Measurements from ENCODE around the gene SLC36A2. TPM values are rescaled to one million over a fixed set of nuclear protein-coding genes. Genes with fewer than 3 reads are reported as not detected.
"Not testable (repeated sequence)": the region's sequence is repeated elsewhere in the genome, so short reads cannot be mapped to it uniquely, and the experiment has no call there.

The SLC36A2 gene
- total RNA-seq, 1 donor = not detected

- Histone ChIP-seq H3K4me3 (ENCODE audit: low read length) (no peak overlapping the region), H3K9me3 (ENCODE audit: low read depth, low read length) (no peaks in the 10 kb centered on the region), H3K4me1 (ENCODE audit: insufficient read depth, low read length) (no peaks in the 10 kb centered on the region), H3K27me3 (ENCODE audit: insufficient read depth, low read length) (no peaks in the 10 kb centered on the region)
These were observed 36.4 kb downstream of the SLC36A2 start for GRCh38 chr5:151310932-151311331.

- H3K9me3 ChIP-seq (ENCODE audit: low read depth, low read length); H3K4me3 ChIP-seq (ENCODE audit: low read length); H3K4me1 ChIP-seq (ENCODE audit: insufficient read depth, low read length); H3K27me3 ChIP-seq (ENCODE audit: insufficient read depth, low read length): not testable (repeated sequence)
These were observed 37.5 kb downstream of the SLC36A2 start for GRCh38 chr5:151309821-151310220.

GRCh38 chr5:151309266-151309665, 38.1 kb downstream of the SLC36A2 start:
- not testable (repeated sequence) for H3K4me3 ChIP-seq (ENCODE audit: low read length); H3K27me3 ChIP-seq (ENCODE audit: insufficient read depth, low read length)

GRCh38 chr5:151303666-151304065, 43.7 kb downstream of the SLC36A2 start, which contains the start of gene SLC36A3:
SLC36A3 (minus strand) TSS chr5:151303766; CDS start chr5:151303354, 412 bp downstream.
- H3K4me3 ChIP-seq (ENCODE audit: low read length) = no peak within 1 kb of the TSS
- no peaks in the 10 kb centered on the region for H3K9me3 ChIP-seq (ENCODE audit: low read depth, low read length)
- H3K4me1 ChIP-seq (ENCODE audit: insufficient read depth, low read length) = no peaks in the 10 kb centered on the region
- H3K27me3 ChIP-seq (ENCODE audit: insufficient read depth, low read length) = no peaks in the 10 kb centered on the region

More at GRCh38 chr5:151309266-151309665, 38.1 kb downstream of the SLC36A2 start:
- H3K4me1 ChIP-seq (ENCODE audit: insufficient read depth, low read length); H3K9me3 ChIP-seq (ENCODE audit: low read depth, low read length): not testable (repeated sequence)

GRCh38 chr5:151298063-151298855, 49.1 kb downstream of the SLC36A2 start:
- no peak overlapping the region for H3K4me3 ChIP-seq (ENCODE audit: low read length)
- H3K4me1 ChIP-seq (ENCODE audit: insufficient read depth, low read length) = peaks cover 7% of the 10 kb centered on the region
- H3K9me3 ChIP-seq (ENCODE audit: low read depth, low read length) = no peaks in the 10 kb centered on the region
- no peaks in the 10 kb centered on the region for H3K27me3 ChIP-seq (ENCODE audit: insufficient read depth, low read length)

GRCh38 chr5:151296974-151297373, 50.4 kb downstream of the SLC36A2 start:
- no peaks in the 10 kb centered on the region for H3K27me3 ChIP-seq (ENCODE audit: insufficient read depth, low read length)
- H3K4me1 ChIP-seq (ENCODE audit: insufficient read depth, low read length) = peaks cover 7% of the 10 kb centered on the region
- H3K9me3 ChIP-seq (ENCODE audit: low read depth, low read length) = no peaks in the 10 kb centered on the region
- H3K4me3 ChIP-seq (ENCODE audit: low read length) = no peak overlapping the region

GRCh38 chr5:151296478-151296830, 50.9 kb downstream of the SLC36A2 start:
- Histone ChIP-seq H3K9me3 (ENCODE audit: low read depth, low read length) (no peaks in the 10 kb centered on the region), H3K4me1 (ENCODE audit: insufficient read depth, low read length) (peaks cover 7% of the 10 kb centered on the region), H3K27me3 (ENCODE audit: insufficient read depth, low read length) (no peaks in the 10 kb centered on the region), H3K4me3 (ENCODE audit: low read length) (no peak overlapping the region)

- Histone ChIP-seq H3K27me3 (ENCODE audit: insufficient read depth, low read length) (no peaks in the 10 kb centered on the region), H3K4me3 (ENCODE audit: low read length) (no peak overlapping the region), H3K4me1 (ENCODE audit: insufficient read depth, low read length) (peaks cover 7% of the 10 kb centered on the region), H3K9me3 (ENCODE audit: low read depth, low read length) (no peaks in the 10 kb centered on the region)
These were observed 51.4 kb downstream of the SLC36A2 start for GRCh38 chr5:151295791-151296477.

- H3K4me3 ChIP-seq (ENCODE audit: low read length) = no peak overlapping the region
- no peaks in the 10 kb centered on the region for H3K27me3 ChIP-seq (ENCODE audit: insufficient read depth, low read length)
- no peaks in the 10 kb centered on the region for H3K9me3 ChIP-seq (ENCODE audit: low read depth, low read length)
- peaks cover 7% of the 10 kb centered on the region for H3K4me1 ChIP-seq (ENCODE audit: insufficient read depth, low read length)
These were observed 52.2 kb downstream of the SLC36A2 start for GRCh38 chr5:151295138-151295537.

- peaks cover 7% of the 10 kb centered on the region for H3K4me1 ChIP-seq (ENCODE audit: insufficient read depth, low read length)
- H3K27me3 ChIP-seq (ENCODE audit: insufficient read depth, low read length) = no peaks in the 10 kb centered on the region
- no peaks in the 10 kb centered on the region for H3K9me3 ChIP-seq (ENCODE audit: low read depth, low read length)
- H3K4me3 ChIP-seq (ENCODE audit: low read length) = no peak overlapping the region
These were observed 53.7 kb downstream of the SLC36A2 start for GRCh38 chr5:151293624-151294023.

GRCh38 chr5:151288180-151288579, 59.2 kb downstream of the SLC36A2 start:
- no peaks in the 10 kb centered on the region for H3K27me3 ChIP-seq (ENCODE audit: insufficient read depth, low read length)
- H3K9me3 ChIP-seq (ENCODE audit: low read depth, low read length) = no peaks in the 10 kb centered on the region
- H3K4me3 ChIP-seq (ENCODE audit: low read length) = no peak overlapping the region
- no peaks in the 10 kb centered on the region for H3K4me1 ChIP-seq (ENCODE audit: insufficient read depth, low read length)

- no peaks in the 10 kb centered on the region for H3K9me3 ChIP-seq (ENCODE audit: low read depth, low read length)
- H3K4me3 ChIP-seq (ENCODE audit: low read length) = no peak overlapping the region
- H3K27me3 ChIP-seq (ENCODE audit: insufficient read depth, low read length) = no peaks in the 10 kb centered on the region
- no peaks in the 10 kb centered on the region for H3K4me1 ChIP-seq (ENCODE audit: insufficient read depth, low read length)
These were observed 61.1 kb downstream of the SLC36A2 start for GRCh38 chr5:151286246-151286645.

- no peaks in the 10 kb centered on the region for H3K9me3 ChIP-seq (ENCODE audit: low read depth, low read length)
- no peaks in the 10 kb centered on the region for H3K4me1 ChIP-seq (ENCODE audit: insufficient read depth, low read length)
- no peaks in the 10 kb centered on the region for H3K27me3 ChIP-seq (ENCODE audit: insufficient read depth, low read length)
- H3K4me3 ChIP-seq (ENCODE audit: low read length) = no peak overlapping the region
These were observed 61.7 kb downstream of the SLC36A2 start for GRCh38 chr5:151285683-151286082.

GRCh38 chr5:151284392-151284967, 62.9 kb downstream of the SLC36A2 start:
- Histone ChIP-seq H3K4me1 (ENCODE audit: insufficient read depth, low read length) (no peaks in the 10 kb centered on the region), H3K4me3 (ENCODE audit: low read length) (no peak overlapping the region), H3K9me3 (ENCODE audit: low read depth, low read length) (no peaks in the 10 kb centered on the region), H3K27me3 (ENCODE audit: insufficient read depth, low read length) (no peaks in the 10 kb centered on the region)

GRCh38 chr5:151283120-151283825, 64.1 kb downstream of the SLC36A2 start:
- Histone ChIP-seq H3K4me3 (ENCODE audit: low read length) (no peak overlapping the region), H3K4me1 (ENCODE audit: insufficient read depth, low read length) (no peaks in the 10 kb centered on the region), H3K9me3 (ENCODE audit: low read depth, low read length) (no peaks in the 10 kb centered on the region), H3K27me3 (ENCODE audit: insufficient read depth, low read length) (no peaks in the 10 kb centered on the region)
